ENCODE results near the gene SPOUT1.

Gene SPOUT1

DNA sequence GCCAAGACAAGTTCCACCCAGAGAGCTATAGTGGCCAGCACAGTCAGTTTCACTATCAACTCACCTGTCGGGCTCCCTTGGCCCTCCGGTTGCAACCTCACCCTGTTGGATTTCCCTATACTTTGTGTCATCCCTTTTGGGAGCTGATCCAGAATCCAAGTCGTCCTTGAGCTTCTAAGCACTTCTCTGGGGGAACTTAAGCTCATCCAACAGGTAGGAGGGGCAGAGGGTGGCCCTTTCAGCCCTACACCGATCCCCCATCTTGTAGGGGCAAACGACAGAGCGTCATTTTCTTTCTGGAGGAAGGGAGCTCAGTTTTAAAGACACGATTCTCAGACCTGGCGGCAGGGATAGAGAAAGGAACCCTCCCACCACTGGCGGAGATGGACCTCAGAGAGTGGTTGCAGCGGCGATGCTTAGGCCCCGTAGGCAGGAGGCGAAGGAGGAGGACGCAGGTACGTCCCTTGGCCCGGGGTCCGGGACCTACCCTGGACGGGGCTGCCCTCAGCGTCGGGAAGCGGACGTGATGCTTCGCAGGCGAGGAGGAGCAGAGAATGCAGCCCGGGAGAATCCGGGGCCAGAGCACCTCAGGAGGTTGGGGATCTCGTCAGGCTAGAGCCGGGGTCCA lies 58.4 kb downstream of the SPOUT1 start:
- no peak for DNase-seq

DNA sequence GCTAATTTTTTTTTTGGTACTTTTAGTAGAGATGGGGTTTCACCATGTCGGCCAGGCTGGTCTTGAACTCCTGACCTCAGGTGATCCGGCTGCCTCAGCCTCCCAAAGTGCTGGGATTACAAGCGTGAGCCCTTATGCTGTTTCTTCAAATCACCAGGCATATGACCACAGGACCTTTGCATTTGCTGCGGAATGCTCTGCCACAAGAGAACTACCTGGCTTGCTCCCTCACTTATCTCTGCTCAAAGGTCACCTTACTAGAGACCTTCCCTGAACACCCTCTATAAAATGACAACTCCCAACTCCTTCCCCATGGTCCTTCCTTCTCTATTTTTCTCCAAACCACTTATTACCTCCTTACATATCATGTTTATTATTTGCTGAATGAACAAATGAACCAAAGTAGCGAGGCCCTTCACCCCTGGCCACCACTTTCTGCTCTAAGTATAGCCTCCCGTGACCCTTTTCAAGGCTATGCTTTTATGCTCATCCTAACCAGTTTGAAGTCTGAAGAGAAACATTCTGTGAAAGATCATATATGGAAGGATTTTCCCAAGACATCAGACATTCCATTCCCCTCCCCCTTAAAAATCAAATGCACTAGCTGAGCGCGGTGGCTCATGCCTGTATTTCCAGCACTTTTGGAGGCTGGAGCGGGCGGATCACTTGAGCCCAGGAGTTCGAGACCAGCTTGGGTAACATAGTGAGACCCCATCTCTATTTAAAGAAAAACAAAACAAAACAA lies 59.1 kb downstream of the SPOUT1 start:
- DNase-seq: no peak

Data from NCI-H1048 (cell line).